Fibroblast of the aortic adventitia (primary cell): ENCODE results near the gene CYRIA. TPM values are rescaled to one million over a fixed set of nuclear protein-coding genes. Genes with fewer than 3 reads are reported as not detected.

Experiments used
- DNase-seq: peaks from one replicate; pipeline ENCODE4 v3.0.0-alpha.2; 2010; ENCODE audit warnings: low read depth
- H3K4me3 ChIP-seq: 2 replicates; pipeline ENCODE4 v1.5.1; 2011; ENCODE audit warnings: low read depth, mild to moderate bottlenecking, control low read depth, low read length, moderate library complexity
- CTCF ChIP-seq: IDR thresholded peaks from 2 replicates; pipeline ENCODE4 v1.5.1; 2011; ENCODE audit warnings: mild to moderate bottlenecking, low read length, control low read depth, inconsistent platforms; ENCODE audit not compliant: insufficient read depth
- total RNA-seq: library from RNA; depleted of rRNA; stranded (reverse); fragments of >200 nt; gene quantifications from 2 replicates; pipeline ENCODE4 v1.2.3, GENCODE V29; 2012; ENCODE audit warnings: low replicate concordance

The CYRIA gene
- total RNA-seq, 1 donor = 0.54 TPM

- TF ChIP-seq CTCF = no peak
- no peak overlapping the region for H3K4me3 ChIP-seq
- DNase-seq = no peak
Measured at GRCh38 chr2:16657671-16658070, 8.0 kb downstream of the CYRIA start.

GRCh38 chr2:16656784-16657391 lies 8.7 kb downstream of the CYRIA start:
- no peak for TF ChIP-seq CTCF
- H3K4me3 ChIP-seq = no peak overlapping the region
- DNase-seq = no peak

- TF ChIP-seq CTCF = no peak
- DNase-seq = no peak
- H3K4me3 ChIP-seq = no peak overlapping the region
Measured at GRCh38 chr2:16655905-16656642, 9.6 kb downstream of the CYRIA start.

- no peak for TF ChIP-seq CTCF
- DNase-seq = no peak
- H3K4me3 ChIP-seq = no peak overlapping the region
Measured at GRCh38 chr2:16655445-16655837, 10.2 kb downstream of the CYRIA start.

GRCh38 chr2:16654833-16655444 lies 10.7 kb downstream of the CYRIA start:
- DNase-seq = no peak
- no peak overlapping the region for H3K4me3 ChIP-seq
- no peak for TF ChIP-seq CTCF

- TF ChIP-seq CTCF = no peak
- DNase-seq = no peak
- H3K4me3 ChIP-seq = no peak overlapping the region
Measured at GRCh38 chr2:16653799-16654198, 11.8 kb downstream of the CYRIA start.
